ENCODE data around the gene AQP2.

GRCh38 chr12:49950273-49951251 is at the start of gene AQP2:
- no peak for TF ChIP-seq CTCF (IDR thresholded peaks at IDR 0.05 in 4 of 5, conservative IDR thresholded peaks at IDR 0.05 in 1 of 5)
- no peak for TF ChIP-seq POLR2A (IDR thresholded peaks at IDR 0.05)
